ENCODE measurements around the gene MBLAC2. TPM values are rescaled to one million over a fixed set of nuclear protein-coding genes. Genes with fewer than 3 reads are reported as not detected.

MBLAC2 gene
- total RNA-seq, result 10 to 100 TPM in 4 of 8 experiments, 1 to 10 TPM in 4; 6.6 to 14.5 (median 10.3) TPM

GRCh38 chr5:90474235-90475107, at the start of gene MBLAC2, which contains the start of gene POLR3G:
MBLAC2 (minus strand) TSS chr5:90474771; CDS start chr5:90474292, 479 bp downstream.
POLR3G (plus strand) TSS chr5:90474864; CDS start chr5:90485568, 10,704 bp downstream.
- in situ Hi-C loops (cut with MboI; ENCODE audit: low pct_unique_long_range_greater_than_20kb in 2 of 9, low sequenced_read_pairs in 9 of 9, unreplicated experiment in 9 of 9), result loop anchor here in 1 of 9 experiments (25.0 kb wide), 1 partner anchor 138 kb away; no protein-coding TSS in a partner anchor
- Histone ChIP-seq H3K27ac (peak within 1 kb of the TSS; percentile 67 to 81), H3K4me3 (peak within 1 kb of the TSS; percentile 55 to 87 (median 64)), H3K4me1 (replicated peaks in 1 of 2) (peaks cover 7 to 21% of the 10 kb centered on the region in 2 donors)
- 0 to 20% (median 0%) methylated on average over 1 to 9 of the region's 73 CpGs; no CpG with 5 or more reads in 5 of the 10 experiments for WGBS, 10 experiments
- ATAC-seq (replicated peaks in 6 of 8), result peak; percentile 78 to 87 (median 85)

DNA sequence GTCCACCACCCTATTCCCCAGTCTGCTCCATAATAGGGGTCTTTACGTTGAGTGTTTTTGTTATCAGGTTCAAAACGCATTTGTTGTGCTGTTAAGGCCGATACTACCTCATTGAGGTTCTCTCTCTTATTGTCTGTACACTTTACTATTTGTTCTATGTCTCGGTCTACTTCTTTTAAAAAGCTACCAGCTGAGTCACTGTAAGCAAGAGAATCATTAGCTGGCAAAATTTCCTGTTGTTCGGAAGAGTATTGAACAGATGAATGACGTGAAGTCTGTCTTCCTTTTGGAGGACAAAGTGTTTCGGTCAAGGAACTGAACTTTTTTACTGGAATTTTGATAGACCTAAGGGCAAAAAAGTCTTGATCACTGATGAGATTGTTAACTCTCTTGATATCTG, 44.5 kb upstream of the MBLAC2 start:
- Histone ChIP-seq H3K4me3 (no peak overlapping the region), H3K27ac (no peak overlapping the region), H3K4me1 (replicated peaks in 1 of 2) (no peaks in the 10 kb centered on the region)
- in situ Hi-C loops (cut with MboI; ENCODE audit: low pct_unique_long_range_greater_than_20kb in 2 of 9, low sequenced_read_pairs in 9 of 9, unreplicated experiment in 9 of 9), result no loop called here
- WGBS, 10 experiments, result 73 to 100% (median 96%) methylated on average over 1 to 7 of the region's 7 CpGs; no CpG with 5 or more reads in 1 of the 10 experiments
- ATAC-seq (replicated peaks in 6 of 8), result no peak

GRCh38 chr5:90518661-90519060, 44.1 kb upstream of the MBLAC2 start:
- no peaks in the 10 kb centered on the region for H3K4me1 ChIP-seq (replicated peaks in 1 of 2)
- H3K4me3 ChIP-seq, result no peak overlapping the region
- peak in 1 of 8 experiments; percentile 24 for ATAC-seq (replicated peaks in 6 of 8)
- in situ Hi-C loops (cut with MboI; ENCODE audit: low pct_unique_long_range_greater_than_20kb in 2 of 9, low sequenced_read_pairs in 9 of 9, unreplicated experiment in 9 of 9), result no loop called here
- H3K27ac ChIP-seq, result no peak overlapping the region

- 50 to 100% (median 83%) methylated on average over 1 to 3 of the region's 3 CpGs; no CpG with 5 or more reads in 1 of the 10 experiments for WGBS, 10 experiments
- no peak for ATAC-seq (replicated peaks in 6 of 8)
- in situ Hi-C loops (cut with MboI; ENCODE audit: low pct_unique_long_range_greater_than_20kb in 2 of 9, low sequenced_read_pairs in 9 of 9, unreplicated experiment in 9 of 9), result no loop called here
- Histone ChIP-seq H3K4me3 (no peak overlapping the region), H3K4me1 (replicated peaks in 1 of 2) (no peaks in the 10 kb centered on the region), H3K27ac (no peak overlapping the region)
These were observed 39.9 kb upstream of the MBLAC2 start for GRCh38 chr5:90514520-90514919.

DNA sequence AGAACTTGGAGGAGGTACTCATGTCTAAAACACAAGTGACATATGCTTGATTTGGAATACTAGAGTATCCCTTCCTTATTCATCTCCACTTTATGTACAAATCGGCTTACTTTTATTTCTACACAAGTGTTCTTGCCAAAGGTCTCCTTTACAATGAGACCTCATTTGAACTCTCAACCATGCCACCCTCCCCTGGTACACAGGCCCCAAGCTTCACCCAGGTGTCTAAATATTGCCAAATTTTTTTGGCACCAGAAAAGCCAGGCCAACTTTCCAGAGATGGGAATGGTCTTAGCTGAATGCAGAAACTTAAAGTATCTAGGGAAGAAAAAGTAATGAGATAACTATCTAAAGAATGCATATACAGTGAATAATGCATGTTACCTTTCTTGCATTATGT, 35.9 kb upstream of the MBLAC2 start:
- H3K4me3 ChIP-seq, result no peak overlapping the region
- WGBS, 10 experiments, result 80 to 100% (median 89%) methylated on average over 1 of the region's 1 CpG; no CpG with 5 or more reads in 7 of the 10 experiments
- peak in 2 of 8 experiments; percentile 21 to 51 for ATAC-seq (replicated peaks in 6 of 8)
- no peak overlapping the region for H3K27ac ChIP-seq
- H3K4me1 ChIP-seq (replicated peaks in 1 of 2), result no peaks in the 10 kb centered on the region
- in situ Hi-C loops (cut with MboI; ENCODE audit: low pct_unique_long_range_greater_than_20kb in 2 of 9, low sequenced_read_pairs in 9 of 9, unreplicated experiment in 9 of 9), result no loop called here

DNA sequence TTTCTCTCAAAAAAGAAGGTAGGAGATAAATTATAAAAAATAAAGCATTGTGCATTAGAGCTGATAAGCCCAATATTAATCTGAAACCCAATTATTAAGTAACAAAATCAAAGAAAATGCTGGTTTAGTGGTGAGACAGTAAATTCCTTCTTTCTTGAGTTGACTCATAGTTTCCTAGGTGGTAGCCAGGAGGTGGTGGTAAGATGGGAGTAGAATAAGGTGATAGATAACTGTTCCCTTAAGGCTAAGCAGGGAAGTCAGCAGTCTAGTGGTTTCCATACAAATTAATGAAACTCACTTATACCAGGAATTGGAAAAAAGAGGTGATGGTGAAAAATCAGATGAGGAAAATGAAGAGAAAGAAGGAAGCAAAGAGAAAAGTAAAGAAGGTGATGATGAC, 31.6 kb upstream of the MBLAC2 start:
- H3K4me1 ChIP-seq (replicated peaks in 1 of 2), result no peaks in the 10 kb centered on the region
- ATAC-seq (replicated peaks in 6 of 8), result no peak
- no peak overlapping the region for H3K4me3 ChIP-seq
- H3K27ac ChIP-seq, result no peak overlapping the region
- in situ Hi-C loops (cut with MboI; ENCODE audit: low pct_unique_long_range_greater_than_20kb in 2 of 9, low sequenced_read_pairs in 9 of 9, unreplicated experiment in 9 of 9), result no loop called here

- ATAC-seq (replicated peaks in 6 of 8), result peak in 2 of 8 experiments; percentile 36 to 43
- in situ Hi-C loops (cut with MboI; ENCODE audit: low pct_unique_long_range_greater_than_20kb in 2 of 9, low sequenced_read_pairs in 9 of 9, unreplicated experiment in 9 of 9), result no loop called here
- H3K4me1 ChIP-seq (replicated peaks in 1 of 2), result no peaks in the 10 kb centered on the region
- 78 to 100% (median 91%) methylated on average over 1 to 2 of the region's 2 CpGs for WGBS, 10 experiments
- no peak overlapping the region for H3K27ac ChIP-seq
- H3K4me3 ChIP-seq, result no peak overlapping the region
These were observed 30.2 kb upstream of the MBLAC2 start for GRCh38 chr5:90504743-90505142.

- Histone ChIP-seq H3K4me3 (no peak overlapping the region), H3K27ac (no peak overlapping the region), H3K4me1 (replicated peaks in 1 of 2) (no peaks in the 10 kb centered on the region)
- no peak for ATAC-seq (replicated peaks in 6 of 8)
- WGBS, 10 experiments, result 14 to 100% (median 78%) methylated on average over 1 of the region's 1 CpG; no CpG with 5 or more reads in 3 of the 10 experiments
- in situ Hi-C loops (cut with MboI; ENCODE audit: low pct_unique_long_range_greater_than_20kb in 2 of 9, low sequenced_read_pairs in 9 of 9, unreplicated experiment in 9 of 9), result no loop called here
These were observed 29.0 kb upstream of the MBLAC2 start for GRCh38 chr5:90503596-90503995.

GRCh38 chr5:90495146-90495545, 20.6 kb upstream of the MBLAC2 start:
- in situ Hi-C loops (cut with MboI; ENCODE audit: low pct_unique_long_range_greater_than_20kb in 2 of 9, low sequenced_read_pairs in 9 of 9, unreplicated experiment in 9 of 9), result no loop called here

GRCh38 chr5:90494043-90494442, 19.5 kb upstream of the MBLAC2 start:
- in situ Hi-C loops (cut with MboI; ENCODE audit: low pct_unique_long_range_greater_than_20kb in 2 of 9, low sequenced_read_pairs in 9 of 9, unreplicated experiment in 9 of 9), result no loop called here
- Histone ChIP-seq H3K27ac (no peak overlapping the region), H3K4me3 (no peak overlapping the region), H3K4me1 (replicated peaks in 1 of 2) (no peaks in the 10 kb centered on the region)
- ATAC-seq (replicated peaks in 6 of 8), result no peak

More at GRCh38 chr5:90495146-90495545, 20.6 kb upstream of the MBLAC2 start:
- Histone ChIP-seq H3K4me1 (replicated peaks in 1 of 2) (no peaks in the 10 kb centered on the region), H3K27ac (no peak overlapping the region), H3K4me3 (no peak overlapping the region)
- no peak for ATAC-seq (replicated peaks in 6 of 8)
- 86 to 100% (median 89%) methylated on average over 1 of the region's 1 CpG; no CpG with 5 or more reads in 5 of the 10 experiments for WGBS, 10 experiments

- in situ Hi-C loops (cut with MboI; ENCODE audit: low pct_unique_long_range_greater_than_20kb in 2 of 9, low sequenced_read_pairs in 9 of 9, unreplicated experiment in 9 of 9), result no loop called here
These were observed 14.2 kb upstream of the MBLAC2 start for GRCh38 chr5:90488791-90489190.

DNA sequence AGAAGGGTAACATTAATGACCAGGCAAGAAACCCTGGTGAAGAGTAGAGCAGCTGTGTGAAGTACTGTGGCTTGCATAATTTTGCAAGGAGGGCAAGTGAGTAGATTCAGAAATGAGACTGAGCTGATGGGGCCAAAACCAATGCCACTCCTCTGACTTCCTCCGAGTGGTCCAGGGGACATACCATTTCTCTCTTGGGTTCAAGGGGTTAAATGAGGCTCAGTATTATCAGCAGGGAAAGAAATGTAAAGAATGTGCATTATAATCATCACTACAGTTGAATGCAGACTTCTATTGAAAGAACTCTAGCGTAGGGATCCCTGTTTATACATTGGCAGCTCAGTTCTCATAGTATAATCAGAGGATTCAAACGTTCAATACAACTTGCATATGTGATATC, 10.0 kb upstream of the MBLAC2 start:
- WGBS, 10 experiments, result 58 to 92% (median 82%) methylated on average over 1 to 3 of the region's 3 CpGs; no CpG with 5 or more reads in 2 of the 10 experiments
- in situ Hi-C loops (cut with MboI; ENCODE audit: low pct_unique_long_range_greater_than_20kb in 2 of 9, low sequenced_read_pairs in 9 of 9, unreplicated experiment in 9 of 9), result no loop called here
- ATAC-seq (replicated peaks in 6 of 8), result no peak
- Histone ChIP-seq H3K4me3 (no peak overlapping the region), H3K4me1 (replicated peaks in 1 of 2) (no peaks in the 10 kb centered on the region), H3K27ac (no peak overlapping the region)

More at GRCh38 chr5:90488791-90489190, 14.2 kb upstream of the MBLAC2 start:
- Histone ChIP-seq H3K27ac (no peak overlapping the region), H3K4me3 (no peak overlapping the region), H3K4me1 (replicated peaks in 1 of 2) (no peaks in the 10 kb centered on the region)
- no peak for ATAC-seq (replicated peaks in 6 of 8)
- 0 to 100% (median 96%) methylated on average over 1 to 2 of the region's 2 CpGs for WGBS, 10 experiments

DNA sequence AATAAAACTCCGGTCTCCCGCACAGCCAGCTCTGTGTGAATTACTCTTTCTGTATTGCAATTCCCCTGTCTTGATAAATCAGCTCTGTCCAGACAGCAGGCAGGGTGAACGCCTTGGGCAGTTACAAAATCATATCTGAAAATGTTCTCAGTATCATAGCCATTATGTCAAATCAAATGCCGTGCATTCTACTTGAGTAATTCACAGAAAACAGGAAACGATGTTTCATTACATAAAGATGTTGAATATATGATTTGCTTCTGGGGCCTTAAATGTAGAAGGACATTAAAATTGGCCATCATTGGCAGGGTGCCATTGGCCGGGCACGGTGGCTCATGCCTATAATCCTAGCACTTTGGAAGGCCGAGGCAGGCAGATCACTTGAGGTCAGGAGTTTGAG, 8.6 kb upstream of the MBLAC2 start:
- no peak for ATAC-seq (replicated peaks in 6 of 8)
- WGBS, 10 experiments, result 82 to 100% (median 95%) methylated on average over 2 to 8 of the region's 8 CpGs; no CpG with 5 or more reads in 1 of the 10 experiments
- H3K27ac ChIP-seq, result no peak overlapping the region
- no peak overlapping the region for H3K4me3 ChIP-seq
- in situ Hi-C loops (cut with MboI; ENCODE audit: low pct_unique_long_range_greater_than_20kb in 2 of 9, low sequenced_read_pairs in 9 of 9, unreplicated experiment in 9 of 9), result no loop called here
- H3K4me1 ChIP-seq (replicated peaks in 1 of 2), result no peaks in the 10 kb centered on the region
